Renal cortex interstitium (tissue), 11 donors: ENCODE measurements around the gene STX17. TPM values are rescaled to one million over a fixed set of nuclear protein-coding genes. Genes with fewer than 3 reads are reported as not detected.

Experiments used
- DNase-seq, 11 donors: peaks; one replicate each; pipeline ENCODE4 v3.0.0-alpha.2; 2013; ENCODE audit warnings: low read depth in 9 of 11, low spot score in 4 of 11; ENCODE audit errors: extremely low read depth in 1 of 11
- polyA plus RNA-seq, 3 donors: library from polyadenylated mRNA; unstranded; fragments of 120-200 nt; gene quantifications; one replicate each; pipeline ENCODE4 v1.2.1, GENCODE V29; 2013; ENCODE audit not compliant: insufficient read length in 3 of 3

The STX17 gene
- polyA plus RNA-seq, 3 donors = 23.1 to 38.1 (median 27.9) TPM

DNA sequence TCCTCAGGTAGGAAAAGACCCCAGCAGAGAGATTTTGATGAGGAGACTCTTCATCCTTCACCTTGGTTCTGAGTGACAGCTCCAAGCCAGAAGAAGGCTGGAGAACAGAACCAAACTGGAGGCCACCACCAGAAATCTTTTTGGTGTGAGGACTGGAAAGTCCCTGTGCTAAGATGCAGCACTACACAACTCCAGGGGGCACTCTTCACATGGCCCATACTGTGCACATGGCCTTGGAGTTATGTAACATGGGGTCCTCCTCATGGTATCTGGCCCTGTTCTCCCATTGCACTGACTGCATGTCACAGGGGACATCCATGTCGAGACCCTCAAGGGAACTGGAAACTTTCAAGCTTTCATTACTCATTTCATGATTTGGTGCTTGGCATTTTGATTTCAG is 17.3 kb upstream of the STX17 start:
- no peak for DNase-seq

DNA sequence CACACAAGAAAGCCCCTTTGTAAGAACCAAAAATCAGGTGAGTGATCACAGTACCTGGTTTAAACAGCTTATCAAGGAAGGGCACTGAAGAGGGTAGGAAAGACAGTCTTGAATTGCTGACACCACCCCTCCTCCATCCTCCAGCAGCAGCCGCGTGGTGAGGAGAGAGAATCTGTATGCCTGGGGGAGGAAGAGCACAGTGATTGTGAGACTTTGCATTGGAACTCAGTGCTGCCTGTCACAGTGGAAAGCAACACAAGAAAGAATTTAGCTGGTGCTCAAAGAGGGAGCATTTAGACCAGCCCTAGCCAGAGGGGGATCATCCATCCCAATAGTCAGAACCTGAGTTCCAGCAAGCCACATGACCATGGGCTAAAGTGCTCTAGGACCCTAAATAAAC is 11.6 kb upstream of the STX17 start:
- DNase-seq = no peak

DNA sequence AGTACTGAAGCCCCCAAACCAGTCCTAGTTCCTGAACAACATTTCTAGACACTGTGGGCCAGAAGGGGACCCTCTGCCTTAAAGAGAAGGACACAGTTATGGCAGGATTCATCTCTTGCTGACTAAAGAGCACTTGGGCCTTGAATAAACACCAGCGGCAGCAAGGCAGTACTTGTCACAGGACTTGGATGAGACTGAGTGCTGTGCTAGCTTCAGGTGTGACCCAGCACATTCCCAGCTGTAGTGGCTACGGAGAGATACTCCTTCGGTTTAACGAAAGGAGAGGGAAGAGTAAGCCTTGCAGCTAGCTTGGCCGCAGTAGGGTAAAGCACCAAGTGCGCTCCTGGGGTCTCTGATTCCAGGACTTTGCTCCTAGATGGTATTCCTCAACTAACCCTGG is 10.9 kb upstream of the STX17 start:
- no peak for DNase-seq

DNA sequence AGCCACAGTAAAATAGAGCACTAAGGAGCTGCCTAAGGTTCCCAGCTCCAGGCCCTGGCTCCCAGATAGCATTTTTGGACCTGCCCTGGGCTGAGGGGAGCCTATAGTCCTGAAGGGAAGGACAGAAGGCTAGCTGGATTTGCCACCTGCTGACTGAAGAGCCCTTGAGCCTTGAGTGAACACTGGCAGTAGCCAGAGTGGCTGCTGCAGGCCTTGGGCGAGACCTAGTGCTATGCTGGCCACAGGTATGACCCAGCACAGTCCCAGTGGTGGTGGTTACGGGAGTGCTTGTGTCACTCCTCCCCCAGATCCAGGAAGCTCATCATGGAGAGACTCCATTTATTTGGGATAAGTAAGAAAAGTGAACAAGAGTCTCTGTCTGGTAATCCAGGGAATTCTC is 10.3 kb upstream of the STX17 start:
- DNase-seq = no peak

DNA sequence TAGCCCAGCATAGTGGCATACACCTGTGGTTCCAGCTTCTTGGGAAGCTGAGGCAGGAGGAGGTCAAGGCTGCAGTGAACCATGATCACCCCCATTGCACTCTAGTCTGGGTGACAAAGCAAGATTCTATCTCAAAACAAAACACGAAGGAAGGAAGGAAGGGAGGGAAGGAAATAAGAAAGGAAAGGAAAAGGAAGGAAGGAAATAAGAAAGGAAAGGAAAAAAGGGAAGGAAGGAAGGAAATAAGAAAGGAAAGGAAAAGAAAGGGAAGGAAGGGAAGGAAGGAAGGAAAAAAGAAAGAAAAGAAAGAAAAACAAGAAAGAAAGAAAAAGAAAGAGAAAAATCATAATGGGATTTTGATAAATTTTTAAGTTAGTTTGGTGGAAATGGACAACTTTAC is 3.1 kb upstream of the STX17 start:
- no peak for DNase-seq

DNA sequence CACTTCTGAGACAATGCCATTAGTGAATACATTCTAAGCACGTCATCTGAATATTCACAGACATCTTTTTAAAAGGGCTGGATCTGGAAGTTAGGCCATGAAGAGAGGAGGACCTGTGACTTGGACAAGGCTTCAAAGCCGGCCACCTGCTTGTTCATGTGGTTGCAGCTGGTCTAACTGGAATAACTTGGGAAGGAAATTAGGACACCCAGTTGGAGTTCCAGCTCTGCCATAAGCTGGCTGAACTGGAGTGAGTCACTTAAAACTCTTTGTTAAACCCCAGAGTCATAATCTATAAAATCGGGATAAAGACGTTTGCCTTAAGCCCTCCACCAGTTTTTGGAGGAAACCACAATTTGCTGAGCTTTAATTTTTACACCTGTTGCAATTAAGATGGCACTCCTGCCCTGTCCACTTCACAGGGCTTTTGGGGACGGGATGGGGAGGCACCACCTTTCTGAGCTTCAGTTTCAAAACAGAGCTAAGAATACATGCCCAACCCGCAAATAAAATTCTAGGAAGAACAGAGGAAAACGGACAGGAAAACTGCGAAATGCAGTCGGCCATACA is 536 bp upstream of the STX17 start:
- DNase-seq = peak in 4 of 11 donors; percentile 2 to 45 (median 11)

DNA sequence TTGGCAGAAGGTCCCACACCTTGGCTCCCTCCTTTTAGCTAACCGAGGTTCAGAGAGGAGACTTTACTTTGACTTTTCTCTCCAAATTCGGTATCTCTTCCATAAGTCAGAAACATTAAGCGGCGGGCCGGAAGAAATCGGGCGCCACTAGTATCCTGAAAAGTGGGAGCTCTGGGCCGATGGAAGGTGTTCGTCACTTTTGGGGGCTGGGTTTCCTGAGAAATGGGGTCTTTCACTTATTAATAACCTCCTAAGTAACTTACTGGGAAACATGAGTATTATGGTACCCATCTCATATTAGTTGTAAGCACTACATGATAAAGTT is 716 bp downstream of the STX17 start:
- peak in 1 of 11 donors; percentile 17 for DNase-seq

DNA sequence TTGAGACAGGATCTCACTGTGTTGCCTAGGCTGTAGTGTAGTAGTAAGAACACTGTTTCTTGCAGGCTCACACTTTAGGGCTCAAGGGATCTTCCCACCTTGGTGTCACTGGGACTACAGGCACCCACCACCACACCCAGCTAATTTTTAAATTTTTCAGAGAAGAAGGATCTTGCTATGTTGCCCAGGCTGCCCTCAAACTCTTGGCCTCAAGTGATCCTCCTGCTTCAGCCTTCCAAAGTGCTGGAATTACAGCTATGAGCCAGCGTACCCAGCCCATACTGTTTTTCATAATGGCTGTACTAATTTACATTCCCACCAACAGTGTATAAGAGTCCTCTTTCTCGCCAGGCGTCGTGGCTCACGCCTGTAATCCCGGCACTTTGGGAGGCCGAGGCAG is 5.1 kb downstream of the STX17 start:
- DNase-seq = no peak

DNA sequence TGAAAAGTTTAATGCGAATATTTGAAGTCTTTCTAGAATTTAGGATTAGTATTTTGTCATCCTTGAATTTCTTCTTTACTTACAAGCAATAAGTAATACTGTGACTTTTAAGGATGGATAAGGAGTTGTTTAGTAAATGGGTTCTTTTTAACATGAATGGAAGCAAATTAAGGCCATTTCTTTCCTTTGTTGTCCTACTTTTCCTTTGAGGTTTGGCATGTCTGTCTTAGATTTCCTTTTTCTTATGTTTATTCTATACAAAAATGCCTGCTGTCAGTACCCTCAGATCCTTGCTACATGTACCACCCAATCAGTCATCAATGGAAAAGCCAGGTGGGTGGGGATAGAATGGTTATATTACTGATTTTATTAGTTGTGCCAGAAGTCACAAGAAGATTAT is 10.2 kb downstream of the STX17 start:
- no peak for DNase-seq

DNA sequence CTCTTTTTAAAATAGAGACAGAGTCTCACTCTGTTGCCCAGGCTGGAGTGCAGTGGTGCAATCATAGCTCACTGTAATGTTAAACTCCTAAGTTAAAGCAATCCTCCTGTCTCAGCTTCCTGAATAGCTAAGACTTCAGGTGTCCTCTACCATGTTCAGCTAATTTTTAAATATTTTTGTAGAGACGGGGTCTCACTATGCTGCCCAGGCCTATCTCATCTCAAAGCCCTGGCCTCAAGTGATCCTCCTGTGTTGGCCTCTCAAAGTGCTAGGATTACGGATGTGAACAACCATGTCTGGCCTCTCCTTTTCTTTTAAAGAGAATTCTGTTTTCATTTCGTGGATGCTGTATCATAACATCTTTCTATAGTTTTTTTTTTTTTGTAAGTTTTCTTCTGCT is 11.7 kb downstream of the STX17 start:
- DNase-seq = no peak

DNA sequence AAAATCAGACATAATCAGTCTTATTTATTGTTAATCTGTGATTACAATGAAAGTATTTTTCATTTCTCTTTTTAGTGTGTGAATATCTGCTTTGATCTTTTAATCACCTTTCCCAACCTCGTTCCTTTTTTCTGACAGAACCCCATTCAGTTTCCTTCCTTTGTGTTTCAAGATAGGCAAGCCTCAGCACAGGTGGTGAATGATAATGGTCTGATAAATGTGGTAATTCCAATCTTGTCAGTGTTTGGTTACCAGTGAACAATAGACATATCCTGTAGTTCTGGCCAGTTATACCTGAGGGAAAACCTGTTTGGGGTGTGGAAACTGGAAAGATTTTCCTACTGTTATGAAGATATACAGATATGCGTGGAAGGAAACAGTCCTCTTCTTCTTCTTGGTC is 13.5 kb downstream of the STX17 start:
- no peak for DNase-seq

DNA sequence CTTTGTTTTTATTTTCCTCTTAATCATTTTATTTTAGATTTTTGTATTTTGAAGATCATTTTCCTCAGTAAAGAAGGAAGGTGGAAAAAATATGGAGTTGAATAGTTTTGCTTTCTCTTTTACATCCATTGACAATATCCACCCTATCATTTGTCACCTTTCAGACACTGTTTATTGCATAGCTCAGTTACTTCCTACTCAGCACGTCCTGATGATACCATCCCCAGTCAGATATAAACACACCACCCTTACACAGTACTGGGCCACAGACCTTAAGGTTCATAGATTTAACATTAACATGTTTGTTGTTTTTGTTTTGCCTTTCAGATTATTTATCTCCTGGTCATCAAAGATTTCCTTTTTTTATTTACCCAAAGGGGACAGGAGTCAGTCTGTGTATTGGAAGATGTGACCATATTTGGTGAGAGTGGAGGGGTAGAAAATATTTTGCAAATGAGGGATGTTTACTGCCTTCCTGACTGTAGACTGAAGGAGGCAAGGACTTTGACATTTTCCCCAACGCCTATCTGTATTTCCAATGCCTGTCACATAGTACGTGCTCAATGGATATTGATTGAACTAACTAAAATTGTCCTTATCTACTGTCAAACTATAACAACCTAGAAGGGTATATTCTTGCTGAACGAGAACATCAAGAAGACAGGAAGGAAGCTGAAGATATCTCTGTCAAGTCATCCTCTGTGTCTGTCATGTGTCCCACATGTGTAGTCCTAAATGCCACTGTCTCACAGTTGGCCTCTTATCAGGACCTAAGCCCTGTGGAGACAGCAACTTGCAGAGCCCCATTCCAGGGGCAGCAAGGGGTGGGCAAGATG is 15.6 kb downstream of the STX17 start:
- DNase-seq = no peak

DNA sequence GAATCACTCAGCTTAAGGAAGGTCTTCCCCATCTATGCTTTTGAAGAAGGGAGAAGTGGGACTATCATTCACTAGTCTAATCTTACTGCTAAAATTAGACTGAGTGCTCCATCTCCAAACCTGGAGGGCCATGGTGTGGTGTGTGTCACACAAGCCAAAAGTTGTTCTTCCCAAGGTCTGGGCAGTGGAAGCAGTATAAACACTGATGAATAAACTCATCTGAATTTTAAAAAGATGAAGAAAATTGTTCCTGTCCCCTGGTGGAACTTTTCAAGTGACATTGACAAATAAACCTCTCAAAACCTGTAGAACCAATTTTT is 16.2 kb downstream of the STX17 start:
- DNase-seq = no peak

DNA sequence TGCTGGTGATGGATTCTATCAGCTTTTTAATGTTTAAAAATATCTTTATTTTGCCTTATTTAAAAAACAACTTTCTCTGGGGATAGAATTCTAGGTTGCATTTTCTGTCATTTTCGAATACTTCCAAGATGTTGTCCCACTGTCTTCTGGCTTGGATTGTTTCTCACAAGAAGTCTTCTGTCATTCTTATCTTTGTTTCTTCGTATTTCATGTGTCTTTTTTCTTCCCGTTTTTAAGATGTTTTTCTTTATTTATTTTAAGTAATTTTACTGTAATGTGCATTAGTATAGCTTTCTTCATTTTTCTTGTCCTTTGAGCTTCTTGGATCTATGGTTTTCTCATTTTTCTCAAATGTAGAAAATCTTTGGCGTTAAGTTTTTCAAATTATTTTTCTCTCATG is 19.1 kb downstream of the STX17 start:
- no peak for DNase-seq

DNA sequence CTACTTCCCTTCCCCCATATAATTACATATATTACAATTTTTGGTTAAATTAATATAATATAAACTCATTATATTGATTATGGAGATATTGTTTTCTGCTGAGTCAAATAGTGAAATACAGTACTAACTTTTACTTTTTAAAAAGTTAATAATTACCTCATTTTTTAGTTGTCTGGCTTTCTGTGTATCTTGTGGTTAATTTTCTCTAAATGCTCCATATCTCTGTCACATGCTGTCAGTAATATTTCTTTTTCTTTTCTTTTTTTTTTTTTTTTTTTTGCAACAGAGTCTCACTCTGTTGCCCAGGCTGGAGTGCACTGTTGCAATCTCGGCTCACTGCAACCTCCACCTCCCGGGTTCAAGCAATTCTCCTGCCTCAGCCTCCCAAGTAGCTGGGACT is 23.2 kb downstream of the STX17 start:
- DNase-seq = no peak

DNA sequence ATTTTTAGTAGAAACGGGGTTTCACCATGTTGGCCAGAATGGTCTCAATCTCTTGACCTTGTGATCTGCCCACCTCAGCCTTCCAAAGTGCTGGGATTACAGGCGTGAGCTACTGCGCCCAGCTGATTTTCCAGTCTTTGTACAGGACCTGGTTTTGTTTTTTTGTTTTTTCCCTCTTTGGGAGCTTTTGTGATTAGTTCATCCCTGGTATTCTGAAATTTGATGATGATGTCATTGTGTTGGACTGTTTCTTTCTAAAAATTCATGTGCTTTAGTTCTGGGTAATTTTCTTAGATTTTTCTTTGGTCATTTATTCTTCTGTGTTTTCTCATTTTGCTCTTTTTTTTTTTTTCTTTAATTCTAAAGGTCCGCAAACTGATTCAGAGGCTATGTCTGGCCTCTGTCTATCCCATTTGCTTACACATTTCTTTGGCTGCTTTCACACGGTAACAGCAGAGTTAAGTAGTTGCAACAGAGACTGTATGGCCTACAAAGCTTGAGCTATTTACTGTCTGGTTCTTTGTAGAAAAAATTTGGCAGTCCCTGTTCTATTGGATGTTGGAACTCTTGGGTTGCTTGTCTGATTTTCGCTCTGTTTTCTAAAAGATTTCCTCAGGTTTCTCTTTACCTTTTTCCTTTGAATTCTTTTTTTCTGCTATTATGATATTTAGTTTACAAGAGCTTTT is 24.8 kb downstream of the STX17 start:
- no peak for DNase-seq

DNA sequence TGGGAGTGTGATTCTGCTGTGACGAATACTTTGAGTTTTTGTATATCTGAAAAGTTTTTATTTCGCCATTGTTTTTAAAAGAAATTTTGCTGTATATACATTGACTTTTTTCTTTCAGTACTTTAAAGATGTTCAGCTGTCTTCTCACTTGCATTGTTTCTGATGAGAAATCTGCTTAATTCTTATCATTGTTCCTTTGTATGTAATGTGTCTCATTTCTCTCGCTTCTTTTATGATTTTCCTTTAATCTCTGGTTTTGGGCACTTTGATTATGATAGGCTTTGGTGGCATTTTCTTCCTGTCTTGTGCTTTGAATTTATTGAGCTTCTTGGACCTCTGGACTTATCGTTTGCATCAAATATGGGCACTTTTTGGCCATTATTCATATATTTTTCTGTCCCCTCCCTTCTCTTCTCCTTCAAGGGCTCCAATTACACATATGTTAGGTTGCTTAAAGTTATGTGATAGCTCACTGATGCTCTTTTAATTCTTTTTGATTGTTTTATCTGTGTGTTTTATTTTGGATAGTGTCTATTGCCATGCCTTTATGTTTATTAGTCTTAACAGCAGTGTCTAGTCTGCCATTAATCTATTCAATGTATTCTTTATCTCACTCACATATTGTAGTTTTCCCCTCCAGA is 30.6 kb downstream of the STX17 start:
- no peak for DNase-seq

DNA sequence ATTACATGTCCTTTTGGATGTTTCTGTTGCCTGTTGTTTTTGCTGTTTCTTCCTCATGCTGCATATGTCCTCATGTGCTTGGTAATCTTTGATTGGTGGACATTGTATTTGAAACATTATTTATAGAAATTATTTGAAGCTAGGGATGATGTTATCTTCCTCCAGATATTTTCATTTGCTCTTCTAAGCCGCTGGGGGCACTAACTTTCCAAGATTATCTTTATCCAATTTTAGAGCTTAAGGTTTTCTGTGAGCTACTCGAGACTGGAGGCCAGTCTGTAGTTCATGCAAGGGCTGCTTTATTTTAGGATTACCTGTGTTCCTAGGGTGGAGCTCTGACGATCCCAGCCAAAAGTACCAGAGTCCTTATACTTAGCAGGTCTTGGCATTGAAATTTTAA is 40.9 kb downstream of the STX17 start:
- DNase-seq = no peak

DNA sequence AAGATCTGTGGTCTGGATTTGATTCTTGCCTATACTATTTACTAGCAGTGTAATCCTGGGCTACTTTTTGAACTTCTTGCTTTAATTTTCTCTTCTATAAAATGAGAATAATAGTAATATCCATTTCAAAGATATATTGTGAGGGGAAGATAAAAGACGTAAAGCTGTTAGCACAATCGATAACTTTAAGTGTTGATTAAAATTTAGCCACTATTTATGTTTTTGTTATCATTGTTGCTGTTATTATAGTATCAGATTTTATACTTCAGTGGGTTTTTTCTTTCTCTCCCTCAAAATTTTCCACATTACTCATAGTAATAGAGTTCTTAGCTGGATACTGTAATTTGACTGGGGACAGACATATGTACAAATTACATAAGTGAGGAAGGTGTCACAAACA is 42.0 kb downstream of the STX17 start:
- DNase-seq = no peak

DNA sequence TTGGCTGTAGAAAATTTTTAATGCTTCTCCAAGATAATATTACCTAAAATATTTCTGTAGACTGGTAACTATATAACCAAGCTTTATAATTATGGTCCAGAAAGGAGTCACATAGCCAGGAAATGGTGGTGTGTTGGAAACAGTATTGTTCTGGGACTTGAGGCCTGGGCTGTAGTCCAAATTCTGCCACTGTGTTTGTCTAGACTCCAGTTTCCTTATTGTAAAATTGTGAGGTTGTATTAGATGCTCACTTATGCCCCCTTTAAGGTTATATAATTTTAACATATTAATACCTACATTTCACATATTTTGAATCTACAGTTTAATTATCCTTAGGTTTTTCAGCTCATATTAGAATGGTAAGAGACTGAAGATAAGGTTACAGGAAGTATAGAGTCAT is 42.4 kb downstream of the STX17 start:
- DNase-seq = no peak
